GM23338 (cell line): ENCODE results near the gene ZNF492. TPM values are rescaled to one million over a fixed set of nuclear protein-coding genes. Genes with fewer than 3 reads are reported as not detected.

Experiments used
- ATAC-seq: fragments of 200-7000 bp; cut with Tn5 transposase; 3 replicates; pipeline ENCODE4 v1.9.1; 2020
- DNase-seq: peaks from one replicate; pipeline ENCODE4 v3.0.0-alpha.2; 2015; ENCODE audit warnings: low spot score
- H2AFZ ChIP-seq: fragments of 200-600 bp; sonication (generic); 2 replicates; pipeline ENCODE4 v1.8.0; 2016; ENCODE audit warnings: antibody characterized with exemption, mild to moderate bottlenecking, moderate library complexity
- H3F3A ChIP-seq: fragments of 200-600 bp; sonication (generic); replicated peaks from 2 replicates; pipeline ENCODE4 v1.8.0; 2017; ENCODE audit warnings: antibody characterized with exemption, mixed run types, low read depth
- H3K27ac ChIP-seq: fragments of 200-600 bp; sonication (generic); 2 replicates; pipeline ENCODE4 v1.6.1; 2016; ENCODE audit warnings: low read depth
- H3K27me3 ChIP-seq: fragments of 200-600 bp; sonication (generic); 2 replicates; pipeline ENCODE4 v1.8.0; 2016; ENCODE audit warnings: mild to moderate bottlenecking, mixed run types, moderate library complexity; ENCODE audit not compliant: insufficient read depth
- H3K36me3 ChIP-seq: fragments of 200-600 bp; sonication (generic); 2 replicates; pipeline ENCODE4 v1.8.0; 2016; ENCODE audit warnings: mild to moderate bottlenecking; ENCODE audit not compliant: insufficient read depth
- H3K4me1 ChIP-seq: fragments of 200-600 bp; sonication (generic); 2 replicates; pipeline ENCODE4 v1.8.0; 2016; ENCODE audit warnings: mild to moderate bottlenecking, moderate library complexity; ENCODE audit not compliant: insufficient read depth
- H3K4me2 ChIP-seq: fragments of 200-600 bp; sonication (generic); 2 replicates; pipeline ENCODE4 v1.7.1; 2017; ENCODE audit warnings: mixed run types
- H3K4me3 ChIP-seq: fragments of 200-600 bp; sonication (generic); 2 replicates; pipeline ENCODE4 v1.6.1; 2016; ENCODE audit warnings: mixed run types
- H3K79me2 ChIP-seq: fragments of 200-600 bp; sonication (generic); replicated peaks from 2 replicates; pipeline ENCODE4 v1.8.0; 2017; ENCODE audit warnings: mild to moderate bottlenecking; ENCODE audit not compliant: insufficient read depth
- H3K9me2 ChIP-seq: fragments of 200-600 bp; sonication (generic); 2 replicates; pipeline ENCODE4 v1.8.0; 2017; ENCODE audit not compliant: insufficient read depth
- H4K20me1 ChIP-seq: fragments of 200-600 bp; sonication (generic); replicated peaks from 2 replicates; pipeline ENCODE4 v1.8.0; 2017; ENCODE audit warnings: mild to moderate bottlenecking; ENCODE audit not compliant: insufficient read depth
- H3K27ac Mint-ChIP-seq: 2 replicates; pipeline ENCODE4 v1.8.0; 2020; ENCODE audit warnings: inconsistent platforms, mild to moderate bottlenecking, moderate library complexity, mixed read lengths
- H3K27me3 Mint-ChIP-seq: 3 replicates; pipeline ENCODE4 v1.8.0; 2022; ENCODE audit warnings: low read depth, mild to moderate bottlenecking, moderate library complexity, mixed read lengths, inconsistent platforms; ENCODE audit not compliant: insufficient read depth, poor library complexity
- H3K36me3 Mint-ChIP-seq: 3 replicates; pipeline ENCODE4 v1.8.0; 2021; ENCODE audit warnings: low read depth, mild to moderate bottlenecking, inconsistent platforms, moderate library complexity, mixed read lengths
- H3K4me1 Mint-ChIP-seq: 3 replicates; pipeline ENCODE4 v1.8.0; 2020; ENCODE audit warnings: mild to moderate bottlenecking, inconsistent platforms, mixed read lengths
- H3K4me3 Mint-ChIP-seq: 3 replicates; pipeline ENCODE4 v1.8.0; 2021; ENCODE audit warnings: moderate library complexity, mild to moderate bottlenecking, inconsistent platforms, mixed read lengths
- H3K9me3 Mint-ChIP-seq: 3 replicates; pipeline ENCODE4 v1.8.0; 2020; ENCODE audit warnings: moderate library complexity, mild to moderate bottlenecking, inconsistent platforms, mixed read lengths
- CREB1 ChIP-seq: fragments of 250-450 bp; sonication (Bioruptor Pico); IDR thresholded peaks from 2 replicates; pipeline ENCODE4 v1.5.0; 2020; ENCODE audit warnings: low read depth, mild to moderate bottlenecking, moderate library complexity
- CTCF ChIP-seq, 2 experiments: fragments of 200-600 bp in 1 of 2; sonication (generic) in 1 of 2; conservative IDR thresholded peaks; 2 replicates each; pipeline versions ENCODE4 v1.5.1 to v1.6.1; 2016 to 2017; ENCODE audit warnings: antibody characterized with exemption in 2 of 2, low read depth in 2 of 2, mild to moderate bottlenecking in 2 of 2, moderate library complexity in 1 of 2
- ETS1 ChIP-seq: IDR thresholded peaks from 2 replicates; pipeline ENCODE4 v1.6.1; 2016; ENCODE audit warnings: antibody characterized with exemption
- EZH2 ChIP-seq: fragments of 200-600 bp; sonication (generic); IDR thresholded peaks from one replicate; pipeline ENCODE4 v1.8.0; 2017; ENCODE audit warnings: antibody characterized with exemption, mild to moderate bottlenecking, low read depth; ENCODE audit not compliant: unreplicated experiment
- EZH2phosphoT487 ChIP-seq: fragments of 200-600 bp; sonication (generic); IDR thresholded peaks from one replicate; pipeline ENCODE4 v1.8.1; 2018; ENCODE audit warnings: antibody characterized with exemption; ENCODE audit not compliant: unreplicated experiment
- NANOG ChIP-seq: IDR thresholded peaks from 2 replicates; pipeline ENCODE4 v1.6.1; 2016; ENCODE audit warnings: antibody characterized with exemption, borderline replicate concordance
- POLR2AphosphoS5 ChIP-seq: IDR thresholded peaks from 2 replicates; pipeline ENCODE4 v1.6.1; 2016; ENCODE audit warnings: antibody characterized with exemption, low read depth
- REST ChIP-seq: IDR thresholded peaks from one replicate; pipeline ENCODE4 v1.6.1; 2018; ENCODE audit warnings: antibody characterized with exemption; ENCODE audit not compliant: unreplicated experiment
- STAT1 ChIP-seq: IDR thresholded peaks from one replicate; pipeline ENCODE4 v1.6.1; 2016; ENCODE audit warnings: antibody characterized with exemption; ENCODE audit not compliant: unreplicated experiment
- ZNF114 ChIP-seq: fragments of 250-450 bp; sonication (Bioruptor Pico); IDR thresholded peaks from 2 replicates; pipeline ENCODE4 v1.5.0; 2020; ENCODE audit warnings: mild to moderate bottlenecking, moderate library complexity
- ZNF331 ChIP-seq: fragments of 250-450 bp; sonication (Bioruptor Pico); IDR thresholded peaks from 2 replicates; pipeline ENCODE4 v1.5.0; 2020; ENCODE audit warnings: low read depth, mild to moderate bottlenecking, moderate library complexity
- polyA plus RNA-seq: library from polyadenylated mRNA; unstranded; fragments of >200 nt; fragmentation: Nextera tagmentation; extraction: Ambion mirVana; gene quantifications from 2 replicates; pipeline ENCODE4 v1.2.1, GENCODE V29; 2016
- total RNA-seq: library from RNA; depleted of rRNA; stranded (reverse); fragments of >200 nt; shearing (Covaris generic); gene quantifications from 2 replicates; pipeline ENCODE4 v1.2.3, GENCODE V29; 2014

ZNF492 gene
- total and polyA plus RNA-seq, 2 experiments from 2014 or later, result 0.21 to 0.26 TPM

- TF ChIP-seq POLR2AphosphoS5 (no peak), EZH2 (no peak), CTCF (conservative IDR thresholded peaks at IDR 0.05; ENCODE audit: low read depth in 2 of 2) (no peak), ZNF114 (CRISPR knock-in tag) (no peak), CREB1 (CRISPR knock-in tag) (no peak)
Observed at GRCh38 chr19:22606212-22606553, 27.9 kb upstream of the ZNF492 start (continued).

GRCh38 chr19:22606954-22607652, 27.0 kb upstream of the ZNF492 start:
- no peak overlapping the region for H3K4me3 ChIP-seq
- Mint-ChIP-seq H3K4me3 (no peak overlapping the region), H3K36me3 (peaks cover 55% of the 10 kb centered on the region), H3K4me1 (no peaks in the 10 kb centered on the region; the same call in 2 of the 3 replicates), H3K27me3 (peaks cover 10% of the 10 kb centered on the region), H3K27ac (no peak overlapping the region), H3K9me3 (peaks cover 95% of the 10 kb centered on the region)
- no peaks in the 10 kb centered on the region for H3K4me1 ChIP-seq
- no peaks in the 10 kb centered on the region for H3K79me2 ChIP-seq
- H3K9me2 ChIP-seq, result no peaks in the 10 kb centered on the region
- H2AFZ ChIP-seq, result no peak overlapping the region
- H3K36me3 ChIP-seq, result no peaks in the 10 kb centered on the region; the same call in 1 of the 2 replicates
- H3F3A ChIP-seq, result no peaks in the 10 kb centered on the region
- DNase-seq (no peak), ATAC-seq (no peak)
- no peaks in the 10 kb centered on the region for H4K20me1 ChIP-seq
- no peaks in the 10 kb centered on the region for H3K27me3 ChIP-seq
- no peak overlapping the region for H3K4me2 ChIP-seq
- no peak overlapping the region for H3K27ac ChIP-seq
- TF ChIP-seq REST (no peak), POLR2AphosphoS5 (no peak), CTCF (conservative IDR thresholded peaks at IDR 0.05; ENCODE audit: low read depth in 2 of 2) (no peak), CREB1 (CRISPR knock-in tag) (no peak), ETS1 (no peak), NANOG (no peak), STAT1 (no peak), ZNF331 (CRISPR knock-in tag) (no peak), EZH2phosphoT487 (no peak)
